ENCODE measurements around the gene CPVL. TPM values are rescaled to one million over a fixed set of nuclear protein-coding genes. Genes with fewer than 3 reads are reported as not detected.

The CPVL gene
- total RNA-seq, 2 donors from 2014 or later = 32.4 to 53.3 TPM

DNA sequence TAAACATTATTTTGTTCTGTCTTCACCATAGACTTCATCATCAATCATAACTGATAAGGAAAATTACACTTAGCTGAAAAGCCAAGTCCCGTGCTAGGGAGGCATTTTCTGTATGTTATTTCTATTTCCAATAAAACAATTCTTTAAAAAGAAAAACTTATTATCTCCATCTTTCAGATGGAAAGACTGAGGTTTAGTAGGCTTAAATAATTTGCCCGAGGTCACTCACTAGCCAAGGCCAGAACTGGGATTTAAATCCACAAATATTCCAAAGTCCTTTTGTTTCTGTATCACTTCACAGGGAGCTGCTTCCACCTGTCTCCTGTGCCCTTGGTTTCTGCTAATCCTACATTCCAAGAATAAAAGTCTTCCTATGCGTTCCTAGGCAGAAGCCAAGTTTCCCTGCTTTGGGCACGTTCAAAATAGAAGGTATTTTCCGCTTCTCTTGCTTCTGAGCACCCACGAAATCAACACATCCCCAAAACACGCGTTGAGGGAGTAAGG, 732 bp downstream of the CPVL start:
- Histone ChIP-seq H3K36me3 (ENCODE audit: control insufficient read depth, insufficient read depth, low read length) (no peaks in the 10 kb centered on the region), H3K27me3 (ENCODE audit: control insufficient read depth, insufficient read depth, low read length, poor library complexity, severe bottlenecking) (peaks cover 26% of the 10 kb centered on the region), H3K9ac (ENCODE audit: extremely low read depth, low read length, poor library complexity, severe bottlenecking) (peak overlapping the region; percentile 28), H3K4me3 (ENCODE audit: low read length) (peak overlapping the region; percentile 90), H3K27ac (ENCODE audit: low read depth, low read length) (no peak overlapping the region), H3K9me3 (ENCODE audit: control insufficient read depth, low read length) (no peaks in the 10 kb centered on the region), H3K4me1 (ENCODE audit: control insufficient read depth, insufficient read depth, low read length) (peaks cover 2% of the 10 kb centered on the region)
- Mint-ChIP-seq H3K27ac (peak overlapping the region; percentile 74), H3K9me3 (no peaks in the 10 kb centered on the region), H3K36me3 (ENCODE audit: low read depth) (peaks cover 4% of the 10 kb centered on the region), H3K4me3 (peak overlapping the region; percentile 84), H3K27me3 (ENCODE audit: insufficient read depth) (peaks cover 38% of the 10 kb centered on the region), H3K4me1 (peaks cover 30% of the 10 kb centered on the region)
- 0 to 6% methylated on average over 2 to 7 of the region's 8 CpGs for WGBS, 2 experiments (ENCODE audit: insufficient coverage in 1 of 2, insufficient read length in 1 of 2)
- TF ChIP-seq, protein P1, sequence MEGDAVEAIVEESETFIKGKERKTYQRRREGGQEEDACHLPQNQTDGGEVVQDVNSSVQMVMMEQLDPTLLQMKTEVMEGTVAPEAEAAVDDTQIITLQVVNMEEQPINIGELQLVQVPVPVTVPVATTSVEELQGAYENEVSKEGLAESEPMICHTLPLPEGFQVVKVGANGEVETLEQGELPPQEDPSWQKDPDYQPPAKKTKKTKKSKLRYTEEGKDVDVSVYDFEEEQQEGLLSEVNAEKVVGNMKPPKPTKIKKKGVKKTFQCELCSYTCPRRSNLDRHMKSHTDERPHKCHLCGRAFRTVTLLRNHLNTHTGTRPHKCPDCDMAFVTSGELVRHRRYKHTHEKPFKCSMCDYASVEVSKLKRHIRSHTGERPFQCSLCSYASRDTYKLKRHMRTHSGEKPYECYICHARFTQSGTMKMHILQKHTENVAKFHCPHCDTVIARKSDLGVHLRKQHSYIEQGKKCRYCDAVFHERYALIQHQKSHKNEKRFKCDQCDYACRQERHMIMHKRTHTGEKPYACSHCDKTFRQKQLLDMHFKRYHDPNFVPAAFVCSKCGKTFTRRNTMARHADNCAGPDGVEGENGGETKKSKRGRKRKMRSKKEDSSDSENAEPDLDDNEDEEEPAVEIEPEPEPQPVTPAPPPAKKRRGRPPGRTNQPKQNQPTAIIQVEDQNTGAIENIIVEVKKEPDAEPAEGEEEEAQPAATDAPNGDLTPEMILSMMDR (conservative IDR thresholded peaks at IDR 0.05) = no peak
- no peak for DNase-seq

DNA sequence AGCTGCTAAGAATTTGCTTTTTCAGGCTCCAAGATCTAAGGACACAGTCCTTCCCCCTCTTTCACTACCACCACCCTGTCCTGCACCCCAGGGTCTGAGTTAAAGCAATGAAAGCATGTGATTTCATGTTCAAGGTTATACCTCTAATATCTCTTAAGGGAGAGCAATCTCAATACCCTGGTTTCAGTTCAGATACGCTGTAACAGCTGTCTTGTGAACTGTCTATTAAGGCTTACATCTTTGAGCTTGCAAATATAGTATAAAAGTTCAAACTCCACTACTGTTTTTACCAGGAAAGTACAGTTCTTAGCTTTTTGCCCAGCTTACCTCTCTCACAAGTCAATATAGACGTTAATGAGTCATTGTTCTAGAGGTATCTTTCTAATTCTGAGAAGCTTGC, 2.6 kb downstream of the CPVL start:
- Mint-ChIP-seq H3K4me3 (no peak overlapping the region), H3K9me3 (no peaks in the 10 kb centered on the region), H3K27me3 (ENCODE audit: insufficient read depth) (peaks cover 42% of the 10 kb centered on the region), H3K36me3 (ENCODE audit: low read depth) (no peaks in the 10 kb centered on the region), H3K27ac (no peak overlapping the region), H3K4me1 (peaks cover 32% of the 10 kb centered on the region)
- H3K9ac ChIP-seq (ENCODE audit: extremely low read depth, low read length, poor library complexity, severe bottlenecking) = no peak overlapping the region
- WGBS, 2 experiments (ENCODE audit: insufficient coverage in 1 of 2, insufficient read length in 1 of 2) = 85% methylated on average over 2 of the region's 2 CpGs; no CpG with 5 or more reads in 1 of the 2 experiments
- H3K4me1 ChIP-seq (ENCODE audit: control insufficient read depth, insufficient read depth, low read length) = peaks cover 2% of the 10 kb centered on the region
- H3K27ac ChIP-seq (ENCODE audit: low read depth, low read length) = no peak overlapping the region
- TF ChIP-seq, protein P1 (conservative IDR thresholded peaks at IDR 0.05) = no peak
- no peaks in the 10 kb centered on the region for H3K9me3 ChIP-seq (ENCODE audit: control insufficient read depth, low read length)
- no peaks in the 10 kb centered on the region for H3K36me3 ChIP-seq (ENCODE audit: control insufficient read depth, insufficient read depth, low read length)
- H3K27me3 ChIP-seq (ENCODE audit: control insufficient read depth, insufficient read depth, low read length, poor library complexity, severe bottlenecking) = peaks cover 26% of the 10 kb centered on the region
- no peak for DNase-seq
- no peak overlapping the region for H3K4me3 ChIP-seq (ENCODE audit: low read length)

DNA sequence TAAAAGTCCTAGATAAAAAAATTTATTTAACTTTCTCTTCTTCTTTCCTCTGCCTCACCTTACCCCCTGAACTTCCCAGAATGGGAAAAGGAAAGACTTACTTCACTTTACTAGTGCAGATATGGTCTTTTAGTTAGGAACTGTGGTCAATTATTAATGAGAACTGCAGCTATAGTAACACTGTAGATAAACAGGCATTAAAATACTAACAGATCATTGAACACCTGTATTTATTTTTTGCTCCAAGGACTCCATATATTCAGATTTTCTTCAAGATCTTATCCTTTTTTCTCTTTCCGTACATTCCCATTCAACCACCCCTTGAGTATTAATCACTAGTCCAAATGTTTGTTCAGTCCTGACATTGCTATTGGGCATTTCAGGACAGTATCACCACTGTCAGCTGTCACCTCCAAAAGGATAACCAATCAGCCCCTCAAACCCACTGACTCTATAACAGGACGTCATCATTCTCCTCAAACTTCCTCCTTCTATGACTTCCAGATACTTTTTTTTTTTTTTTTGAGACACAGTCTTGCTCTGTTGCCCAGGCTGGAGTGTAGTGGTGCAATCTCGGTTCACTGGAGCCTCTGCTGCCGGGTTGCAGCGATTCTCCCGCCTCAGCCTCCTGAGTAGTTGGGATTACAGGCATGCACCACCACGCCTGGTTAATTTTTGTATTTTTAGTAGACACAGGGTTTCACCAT, 4.2 kb downstream of the CPVL start:
- DNase-seq = no peak
- Mint-ChIP-seq H3K9me3 (no peaks in the 10 kb centered on the region), H3K27me3 (ENCODE audit: insufficient read depth) (peaks cover 40% of the 10 kb centered on the region), H3K4me1 (peaks cover 30% of the 10 kb centered on the region), H3K27ac (no peak overlapping the region), H3K36me3 (ENCODE audit: low read depth) (no peaks in the 10 kb centered on the region), H3K4me3 (no peak overlapping the region)
- Histone ChIP-seq H3K4me1 (ENCODE audit: control insufficient read depth, insufficient read depth, low read length) (peaks cover 2% of the 10 kb centered on the region), H3K9me3 (ENCODE audit: control insufficient read depth, low read length) (no peaks in the 10 kb centered on the region), H3K27ac (ENCODE audit: low read depth, low read length) (no peak overlapping the region), H3K9ac (ENCODE audit: extremely low read depth, low read length, poor library complexity, severe bottlenecking) (no peak overlapping the region), H3K4me3 (ENCODE audit: low read length) (no peak overlapping the region), H3K27me3 (ENCODE audit: control insufficient read depth, insufficient read depth, low read length, poor library complexity, severe bottlenecking) (peaks cover 26% of the 10 kb centered on the region), H3K36me3 (ENCODE audit: control insufficient read depth, insufficient read depth, low read length) (no peaks in the 10 kb centered on the region)
- 80 to 100% methylated on average over 3 to 7 of the region's 7 CpGs for WGBS, 2 experiments (ENCODE audit: insufficient coverage in 1 of 2, insufficient read length in 1 of 2)
- TF ChIP-seq, protein P1 (conservative IDR thresholded peaks at IDR 0.05) = no peak
